CD4-positive, alpha-beta memory T cell (primary cell): ENCODE results near the gene FRK. TPM values are rescaled to one million over a fixed set of nuclear protein-coding genes. Genes with fewer than 3 reads are reported as not detected.

Experiments
- CTCF ChIA-PET: fragments of 350-600 bp; sonication (Branson Sonifier 250); formaldehyde crosslinking; loops from one replicate; lab custom pipeline; 2021; ENCODE audit warnings: inconsistent platforms; ENCODE audit not compliant: partially characterized antibody; lab: Charles Lee
- POLR2A ChIA-PET: fragments of 350-600 bp; sonication (Branson Sonifier 250); formaldehyde crosslinking; loops from one replicate; lab custom pipeline; 2021; ENCODE audit not compliant: partially characterized antibody; lab: Charles Lee
- DNase-seq, 5 donors: peaks; one replicate each; pipeline versions ENCODE4 v3.0.0 to v3.0.0-alpha.2; 2020 to 2022; ENCODE audit warnings: mixed read lengths in 1 of 5
- H3K27ac ChIP-seq: one replicate; pipeline ENCODE4 v1.7.0; 2013; ENCODE audit warnings: low read depth, low read length
- H3K27me3 ChIP-seq: 2 replicates; pipeline ENCODE4 v1.7.0; 2013; ENCODE audit warnings: mild to moderate bottlenecking, low read length, moderate library complexity; ENCODE audit not compliant: insufficient read depth
- H3K36me3 ChIP-seq: 2 replicates; pipeline ENCODE4 v1.7.0; 2013; ENCODE audit warnings: mild to moderate bottlenecking, low read length, moderate library complexity; ENCODE audit not compliant: insufficient read depth
- H3K4me1 ChIP-seq: 2 replicates; pipeline ENCODE4 v1.7.0; 2013; ENCODE audit warnings: mild to moderate bottlenecking, low read length, moderate library complexity; ENCODE audit not compliant: insufficient read depth
- H3K4me3 ChIP-seq, 2 donors: one replicate each; pipeline ENCODE4 v1.7.0; 2013; ENCODE audit warnings: low read length in 2 of 2, mild to moderate bottlenecking in 1 of 2
- H3K9me3 ChIP-seq, 2 donors: one replicate each; pipeline ENCODE4 v1.7.0; 2013; ENCODE audit warnings: low read length in 2 of 2, control low read depth in 1 of 2; ENCODE audit not compliant: control insufficient read depth in 1 of 2
- H3K27ac Mint-ChIP-seq, 7 donors: one replicate each; pipeline ENCODE4 v1.8.0; 2020 to 2021; ENCODE audit warnings: mixed read lengths in 7 of 7, mild to moderate bottlenecking in 6 of 7, inconsistent platforms in 3 of 7, moderate library complexity in 3 of 7
- H3K27me3 Mint-ChIP-seq, 2 donors: one replicate each; pipeline ENCODE4 v1.8.0; 2020 to 2021; ENCODE audit warnings: mixed read lengths in 2 of 2
- H3K36me3 Mint-ChIP-seq, 2 donors: one replicate each; pipeline ENCODE4 v1.8.0; 2020 to 2021; ENCODE audit warnings: mixed read lengths in 2 of 2, inconsistent platforms in 1 of 2, mild to moderate bottlenecking in 1 of 2
- H3K4me1 Mint-ChIP-seq, 4 donors: one replicate each; pipeline ENCODE4 v1.8.0; 2020 to 2021; ENCODE audit warnings: mixed read lengths in 4 of 4, mild to moderate bottlenecking in 1 of 4
- H3K4me3 Mint-ChIP-seq, 8 donors: one replicate each; pipeline ENCODE4 v1.8.0; 2020 to 2021; ENCODE audit warnings: mixed read lengths in 8 of 8, mild to moderate bottlenecking in 7 of 8, moderate library complexity in 6 of 8, inconsistent platforms in 3 of 8
- H3K9me3 Mint-ChIP-seq, 8 donors: one replicate each; pipeline ENCODE4 v1.8.0; 2020 to 2021; ENCODE audit warnings: mixed read lengths in 8 of 8, mild to moderate bottlenecking in 5 of 8, inconsistent platforms in 3 of 8, moderate library complexity in 1 of 8
- intact Hi-C: fragments of 100-400 bp; cut with micrococcal nuclease; formaldehyde crosslinking; loops from one replicate; pipeline ENCODE4 v1.15.1; 2023
- polyA plus RNA-seq, 2 donors: library from polyadenylated mRNA; unstranded; fragments of 300-500 nt; fragmentation: Illumina TruSeq; gene quantifications; one replicate each; pipeline ENCODE4 v1.2.3, GENCODE V29; 2021
- total RNA-seq, 2 experiments: library from RNA; stranded (reverse); gene quantifications; one replicate each; pipeline ENCODE4 v1.2.3, GENCODE V29; 2021

FRK gene
- total and polyA plus RNA-seq, 4 experiments from 2014 or later = 0.04 TPM; not detected in 3

DNA sequence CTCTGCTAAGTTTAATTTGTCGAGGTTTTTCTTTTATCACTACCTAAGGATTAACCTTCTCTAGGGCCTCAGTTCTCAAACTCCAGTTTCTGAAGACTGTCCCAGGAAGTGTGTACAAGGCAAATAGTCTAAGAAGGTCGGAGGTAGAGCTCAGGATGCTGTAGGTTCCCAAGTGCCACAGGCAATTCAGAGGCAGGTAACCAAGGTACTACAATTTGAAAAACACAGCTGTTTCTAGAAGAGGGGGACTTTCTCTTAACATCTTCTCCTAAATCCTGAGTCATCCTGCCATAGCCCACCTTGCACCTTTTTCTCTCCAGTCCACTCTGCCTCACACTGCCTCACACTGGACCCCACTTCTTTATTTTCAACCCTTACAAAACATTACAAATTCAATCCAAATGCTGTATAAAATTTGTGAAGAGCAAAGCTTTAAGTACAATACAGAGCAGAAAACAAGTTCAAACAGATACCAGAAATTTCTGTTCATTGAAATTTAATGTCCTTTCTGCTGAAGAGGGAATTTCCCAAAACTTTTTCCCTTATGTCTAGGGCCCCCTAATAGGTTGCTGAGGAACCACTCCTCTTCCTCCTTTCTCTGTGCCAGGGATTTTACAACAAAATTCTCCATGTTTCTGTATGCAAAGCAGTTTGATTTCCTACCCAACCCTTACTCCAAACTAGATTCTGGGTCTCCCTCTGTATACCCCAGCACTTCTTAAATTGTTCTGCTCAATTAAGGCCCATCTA is 43.0 kb downstream of the FRK start:
- CTCF ChIA-PET = interaction anchor here (0.6 to 1.7 kb wide), 2 partner anchors 9 to 781 kb away, joined by 3 to 6 read pairs; no protein-coding TSS in a partner anchor
- Histone ChIP-seq H3K9me3 (no peaks in the 10 kb centered on the region), H3K4me1 (no peaks in the 10 kb centered on the region), H3K27me3 (no peaks in the 10 kb centered on the region), H3K36me3 (no peaks in the 10 kb centered on the region), H3K27ac (no peak overlapping the region), H3K4me3 (no peak overlapping the region)
- no peaks in the 10 kb centered on the region for H3K9me3 Mint-ChIP-seq
- peaks cover 5 to 23% of the 10 kb centered on the region in 2 donors for H3K27me3 Mint-ChIP-seq
- no peaks in the 10 kb centered on the region for H3K4me1 Mint-ChIP-seq
- no peak overlapping the region for H3K4me3 Mint-ChIP-seq
- intact Hi-C loops = no loop called here
- POLR2A ChIA-PET = no interaction called here
- DNase-seq = no peak
- H3K27ac Mint-ChIP-seq = no peak overlapping the region
- H3K36me3 Mint-ChIP-seq = no peaks in the 10 kb centered on the region

GRCh38 chr6:116016846-116017545 is 43.7 kb downstream of the FRK start:
- no peak for DNase-seq
- POLR2A ChIA-PET = no interaction called here
- no peak overlapping the region for H3K4me3 ChIP-seq
- Mint-ChIP-seq H3K36me3 (no peaks in the 10 kb centered on the region), H3K4me3 (no peak overlapping the region), H3K4me1 (peaks cover 0 to 2% (median 0%) of the 10 kb centered on the region in 4 donors), H3K27ac (no peak overlapping the region), H3K27me3 (peaks cover 7 to 24% of the 10 kb centered on the region in 2 donors), H3K9me3 (peaks cover 0 to 2% (median 0%) of the 10 kb centered on the region in 8 donors)
- intact Hi-C loops = no loop called here
- CTCF ChIA-PET = interaction anchor here (0.6 to 1.7 kb wide), 3 partner anchors 8 to 781 kb away, joined by 3 to 6 read pairs (median 3); no protein-coding TSS in a partner anchor
- no peaks in the 10 kb centered on the region for H3K27me3 ChIP-seq
- H3K27ac ChIP-seq = no peak overlapping the region
- H3K36me3 ChIP-seq = no peaks in the 10 kb centered on the region
- H3K9me3 ChIP-seq = no peaks in the 10 kb centered on the region
- H3K4me1 ChIP-seq = no peaks in the 10 kb centered on the region

GRCh38 chr6:116015983-116016382 is 44.7 kb downstream of the FRK start:
- intact Hi-C loops = no loop called here

GRCh38 chr6:116015561-116015960 is 45.1 kb downstream of the FRK start:
- H3K27me3 Mint-ChIP-seq = peaks cover 7 to 27% of the 10 kb centered on the region in 2 donors
- no peak for DNase-seq
- ChIA-PET POLR2A (no interaction called here), CTCF (interaction anchor here (1.3 kb wide), 1 partner anchor 80 kb away, joined by 3 read pairs; no protein-coding TSS in a partner anchor)
- Histone ChIP-seq H3K27ac (no peak overlapping the region), H3K4me3 (no peak overlapping the region), H3K36me3 (no peaks in the 10 kb centered on the region), H3K9me3 (no peaks in the 10 kb centered on the region), H3K4me1 (no peaks in the 10 kb centered on the region), H3K27me3 (no peaks in the 10 kb centered on the region)
- intact Hi-C loops = no loop called here
- H3K36me3 Mint-ChIP-seq = no peaks in the 10 kb centered on the region
- H3K4me3 Mint-ChIP-seq = no peak overlapping the region
- H3K9me3 Mint-ChIP-seq = peaks cover 0 to 2% (median 0%) of the 10 kb centered on the region in 8 donors
- no peak overlapping the region for H3K27ac Mint-ChIP-seq
- peaks cover 0 to 2% (median 0%) of the 10 kb centered on the region in 4 donors for H3K4me1 Mint-ChIP-seq

More at GRCh38 chr6:116015983-116016382, 44.7 kb downstream of the FRK start:
- Mint-ChIP-seq H3K27ac (no peak overlapping the region), H3K4me1 (peaks cover 0 to 2% (median 0%) of the 10 kb centered on the region in 4 donors), H3K4me3 (no peak overlapping the region), H3K9me3 (peaks cover 0 to 2% (median 0%) of the 10 kb centered on the region in 8 donors), H3K27me3 (peaks cover 7 to 28% of the 10 kb centered on the region in 2 donors), H3K36me3 (no peaks in the 10 kb centered on the region)
- no peaks in the 10 kb centered on the region for H3K27me3 ChIP-seq
- ChIA-PET POLR2A (no interaction called here), CTCF (interaction anchor here (1.3 kb wide), 1 partner anchor 80 kb away, joined by 3 read pairs; no protein-coding TSS in a partner anchor)
- H3K4me1 ChIP-seq = no peaks in the 10 kb centered on the region
- DNase-seq = no peak
- H3K4me3 ChIP-seq = no peak overlapping the region
- no peaks in the 10 kb centered on the region for H3K36me3 ChIP-seq
- H3K9me3 ChIP-seq = no peaks in the 10 kb centered on the region
- H3K27ac ChIP-seq = no peak overlapping the region

- intact Hi-C loops = no loop called here
- Histone ChIP-seq H3K9me3 (no peaks in the 10 kb centered on the region), H3K27me3 (no peaks in the 10 kb centered on the region), H3K36me3 (no peaks in the 10 kb centered on the region), H3K27ac (no peak overlapping the region), H3K4me1 (no peaks in the 10 kb centered on the region), H3K4me3 (no peak overlapping the region)
- Mint-ChIP-seq H3K27me3 (peaks cover 5 to 20% of the 10 kb centered on the region in 2 donors), H3K27ac (no peak overlapping the region), H3K4me1 (peaks cover 0 to 6% (median under 1%) of the 10 kb centered on the region in 4 donors), H3K36me3 (no peaks in the 10 kb centered on the region), H3K4me3 (no peak overlapping the region), H3K9me3 (peaks cover 0 to 2% (median 0%) of the 10 kb centered on the region in 8 donors)
- ChIA-PET CTCF (interaction anchor here (1.1 to 4.3 kb wide), 2 partner anchors 9 to 84 kb away, joined by 3 to 46 read pairs; no protein-coding TSS in a partner anchor), POLR2A (interaction anchor here (1.0 kb wide), 1 partner anchor 84 kb away, joined by 3 read pairs; no protein-coding TSS in a partner anchor)
- DNase-seq = no peak
Observed at GRCh38 chr6:116012951-116013350, 47.7 kb downstream of the FRK start.

DNA sequence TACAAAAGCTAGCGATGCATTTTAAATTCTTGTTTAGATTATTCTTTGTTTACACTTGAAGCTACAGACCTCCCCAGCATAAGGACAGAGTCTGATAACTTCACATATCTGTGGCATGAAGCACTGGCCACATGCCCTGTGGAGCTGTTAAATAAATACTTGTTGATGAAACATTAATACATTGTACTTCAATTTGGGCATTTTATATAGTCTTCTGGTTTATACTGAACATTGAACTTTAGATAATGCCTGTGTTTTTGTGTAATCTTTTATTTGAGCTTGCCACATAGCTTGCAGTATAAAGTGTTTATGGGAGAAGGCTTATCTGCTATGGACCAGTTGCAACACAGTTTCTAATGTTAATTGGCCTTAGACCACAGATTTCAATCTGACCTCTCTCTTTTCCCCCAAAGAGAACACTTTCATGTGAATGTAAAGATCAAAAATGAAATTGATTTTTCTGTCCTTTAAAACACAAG is 48.2 kb downstream of the FRK start:
- no peaks in the 10 kb centered on the region for H3K36me3 Mint-ChIP-seq
- no peak overlapping the region for H3K4me3 Mint-ChIP-seq
- intact Hi-C loops = no loop called here
- H3K9me3 ChIP-seq = no peaks in the 10 kb centered on the region
- H3K4me1 ChIP-seq = no peaks in the 10 kb centered on the region
- no peak for DNase-seq
- H3K27ac Mint-ChIP-seq = no peak overlapping the region
- no peak overlapping the region for H3K27ac ChIP-seq
- no peaks in the 10 kb centered on the region for H3K36me3 ChIP-seq
- H3K27me3 ChIP-seq = no peaks in the 10 kb centered on the region
- no peak overlapping the region for H3K4me3 ChIP-seq
- POLR2A ChIA-PET = interaction anchor here (1.0 kb wide), 1 partner anchor 85 kb away, joined by 3 read pairs; no protein-coding TSS in a partner anchor
- H3K27me3 Mint-ChIP-seq = peaks cover 2 to 19% of the 10 kb centered on the region in 2 donors
- peaks cover 0 to 6% (median under 1%) of the 10 kb centered on the region in 4 donors for H3K4me1 Mint-ChIP-seq
- H3K9me3 Mint-ChIP-seq = peaks cover 0 to 2% (median 0%) of the 10 kb centered on the region in 8 donors
- CTCF ChIA-PET = interaction anchor here (1.0 to 4.3 kb wide), 3 partner anchors 9 to 84 kb away, joined by 3 to 46 read pairs (median 3); no protein-coding TSS in a partner anchor
